OCI-LY7 (cell line): ENCODE data around the gene ZNF692.

Experiments used
- EZH2phosphoT487 ChIP-seq: fragments of 200-600 bp; sonication (generic); IDR thresholded peaks from 2 replicates; pipeline ENCODE4 v1.6.1; 2018; ENCODE audit warnings: low read depth, borderline replicate concordance, mild to moderate bottlenecking, mixed run types, antibody characterized with exemption, low read length, moderate library complexity, mixed read lengths
- TF ChIP-seq, protein P1 (sequence below): fragments of 200-600 bp; sonication (generic); conservative IDR thresholded peaks from 2 replicates; pipeline ENCODE4 v1.5.1; 2014; ENCODE audit warnings: mild to moderate bottlenecking, antibody characterized with exemption, low read length, moderate library complexity, mixed read lengths

- TF ChIP-seq, protein P1, sequence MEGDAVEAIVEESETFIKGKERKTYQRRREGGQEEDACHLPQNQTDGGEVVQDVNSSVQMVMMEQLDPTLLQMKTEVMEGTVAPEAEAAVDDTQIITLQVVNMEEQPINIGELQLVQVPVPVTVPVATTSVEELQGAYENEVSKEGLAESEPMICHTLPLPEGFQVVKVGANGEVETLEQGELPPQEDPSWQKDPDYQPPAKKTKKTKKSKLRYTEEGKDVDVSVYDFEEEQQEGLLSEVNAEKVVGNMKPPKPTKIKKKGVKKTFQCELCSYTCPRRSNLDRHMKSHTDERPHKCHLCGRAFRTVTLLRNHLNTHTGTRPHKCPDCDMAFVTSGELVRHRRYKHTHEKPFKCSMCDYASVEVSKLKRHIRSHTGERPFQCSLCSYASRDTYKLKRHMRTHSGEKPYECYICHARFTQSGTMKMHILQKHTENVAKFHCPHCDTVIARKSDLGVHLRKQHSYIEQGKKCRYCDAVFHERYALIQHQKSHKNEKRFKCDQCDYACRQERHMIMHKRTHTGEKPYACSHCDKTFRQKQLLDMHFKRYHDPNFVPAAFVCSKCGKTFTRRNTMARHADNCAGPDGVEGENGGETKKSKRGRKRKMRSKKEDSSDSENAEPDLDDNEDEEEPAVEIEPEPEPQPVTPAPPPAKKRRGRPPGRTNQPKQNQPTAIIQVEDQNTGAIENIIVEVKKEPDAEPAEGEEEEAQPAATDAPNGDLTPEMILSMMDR, result no peak
- TF ChIP-seq EZH2phosphoT487, result no peak
Measured at GRCh38 chr1:248838357-248839167, 20.3 kb downstream of the ZNF692 start.
